Measurements from ENCODE around the gene CEMIP. TPM values are rescaled to one million over a fixed set of nuclear protein-coding genes. Genes with fewer than 3 reads are reported as not detected.

CEMIP gene
- total and polyA plus RNA-seq, 10 of the 15 experiments (the other 5 are each of a cell fraction or from before 2014, with no cell fraction given): 0.01 to 0.44 (median 0.16) TPM; not detected in 6

- TF ChIP-seq BCLAF1 (IDR thresholded peaks at IDR 0.05) (no peak), MEF2A (IDR thresholded peaks at IDR 0.05; ENCODE audit: insufficient read depth, low read depth, low read length) (no peak), HDGF (IDR thresholded peaks at IDR 0.05) (0 out of 2 replicates have a peak, but pooled peaks have one; percentile 66), KAT2A (conservative IDR thresholded peaks at IDR 0.05; ENCODE audit: control insufficient read depth, low read depth, low read length) (no peak), CTCF (IDR thresholded peaks at IDR 0.05 in 2 of 3, conservative IDR thresholded peaks at IDR 0.05 in 1 of 3; ENCODE audit: control insufficient read depth in 2 of 3, extremely low read depth in 1 of 3, insufficient read depth in 1 of 3, low read depth in 3 of 3, low read length in 3 of 3) (no peak), PAX5 (IDR thresholded peaks at IDR 0.05; ENCODE audit: borderline replicate concordance, low read depth, low read length) (peak; percentile 25; the same call in 1 of the 2 replicates), E2F4 (IDR thresholded peaks at IDR 0.05; ENCODE audit: low read depth, low read length) (peak; percentile 57; the same call in 1 of the 2 replicates), TCF12 (IDR thresholded peaks at IDR 0.05; ENCODE audit: low read depth, low read length) (0 out of 2 replicates have a peak, but pooled peaks have one; percentile 40), ZBTB4 (CRISPR knock-in tag; IDR thresholded peaks at IDR 0.05) (no peak), RAD21 (IDR thresholded peaks at IDR 0.05; ENCODE audit: insufficient read depth, low read depth, low read length) (no peak), ZSCAN29 (IDR thresholded peaks at IDR 0.05) (no peak), SREBF2 (IDR thresholded peaks at IDR 0.05; ENCODE audit: low read length) (no peak), NR2F1 (conservative IDR thresholded peaks at IDR 0.05) (no peak; the same call in 1 of the 2 replicates), PML (IDR thresholded peaks at IDR 0.05; ENCODE audit: low read length) (peak; percentile 80), POU2F2 (IDR thresholded peaks at IDR 0.05; ENCODE audit: borderline replicate concordance, low read depth, low read length) (peak; percentile 83; the same call in 2 of the 3 replicates), HDAC2 (IDR thresholded peaks at IDR 0.05) (no peak), MLLT1 (IDR thresholded peaks at IDR 0.05) (peak; percentile 57; the same call in 1 of the 2 replicates), TCF7 (IDR thresholded peaks at IDR 0.05; ENCODE audit: borderline replicate concordance) (no peak)
Measured at GRCh38 chr15:80989518-80990478, 210.6 kb downstream of the CEMIP start, which contains the start of gene MESD (continued).

Measured in GM12878 (cell line).